Measurements from ENCODE around the gene GALNT9.

GALNT9 gene

DNA sequence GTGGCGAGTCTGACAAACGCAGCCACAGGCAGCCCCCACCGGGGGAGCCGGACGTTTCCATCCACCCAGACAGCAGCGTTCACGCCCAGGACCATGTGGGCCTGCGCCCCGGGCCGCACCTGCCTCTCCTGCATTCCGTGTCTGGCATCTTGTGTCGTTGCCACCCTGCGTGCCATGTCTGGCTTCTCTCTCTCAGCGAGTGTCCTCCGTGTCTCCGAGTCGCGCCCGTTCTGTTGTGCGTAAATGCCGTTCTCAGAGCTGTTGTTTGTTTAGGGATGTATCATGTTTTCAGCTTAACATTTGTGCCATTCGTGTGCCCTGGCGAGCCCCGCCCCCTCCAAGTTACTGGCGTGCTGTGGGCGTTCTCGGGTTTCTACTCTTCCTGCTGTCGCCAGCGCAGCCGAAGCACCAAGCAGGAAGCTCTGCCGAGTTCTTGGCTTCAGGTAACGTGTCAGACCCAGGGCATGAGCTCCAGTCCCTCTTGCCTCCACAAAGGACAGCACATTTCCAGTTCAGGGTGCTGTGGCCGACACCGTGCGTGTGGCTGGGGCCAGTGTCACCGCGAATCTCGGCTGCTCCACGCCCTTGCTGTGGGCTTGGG is 150.5 kb downstream of the GALNT9 start:
- DNase-seq, result peak in 1 of 2 experiments; percentile 30

DNA sequence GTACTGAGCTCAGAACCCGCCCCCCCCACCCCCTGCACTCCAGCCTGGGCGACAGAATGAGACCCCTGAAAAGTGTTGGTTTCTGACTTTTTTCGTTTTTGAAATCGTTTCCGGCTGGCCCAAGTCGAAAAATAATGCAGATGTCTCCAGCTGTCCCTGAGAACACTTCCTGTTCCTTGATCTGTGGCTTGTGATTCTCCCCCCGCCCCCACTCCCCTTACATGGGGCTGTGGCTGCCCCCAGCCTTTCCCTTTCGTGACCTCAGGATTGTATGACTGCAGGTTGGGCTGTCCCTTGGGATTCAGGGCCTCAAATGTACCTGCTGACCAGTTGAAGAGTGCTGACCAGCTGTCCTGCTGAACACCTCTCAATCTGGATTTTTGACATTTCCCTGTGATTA is 151.1 kb downstream of the GALNT9 start:
- no peak for DNase-seq

DNA sequence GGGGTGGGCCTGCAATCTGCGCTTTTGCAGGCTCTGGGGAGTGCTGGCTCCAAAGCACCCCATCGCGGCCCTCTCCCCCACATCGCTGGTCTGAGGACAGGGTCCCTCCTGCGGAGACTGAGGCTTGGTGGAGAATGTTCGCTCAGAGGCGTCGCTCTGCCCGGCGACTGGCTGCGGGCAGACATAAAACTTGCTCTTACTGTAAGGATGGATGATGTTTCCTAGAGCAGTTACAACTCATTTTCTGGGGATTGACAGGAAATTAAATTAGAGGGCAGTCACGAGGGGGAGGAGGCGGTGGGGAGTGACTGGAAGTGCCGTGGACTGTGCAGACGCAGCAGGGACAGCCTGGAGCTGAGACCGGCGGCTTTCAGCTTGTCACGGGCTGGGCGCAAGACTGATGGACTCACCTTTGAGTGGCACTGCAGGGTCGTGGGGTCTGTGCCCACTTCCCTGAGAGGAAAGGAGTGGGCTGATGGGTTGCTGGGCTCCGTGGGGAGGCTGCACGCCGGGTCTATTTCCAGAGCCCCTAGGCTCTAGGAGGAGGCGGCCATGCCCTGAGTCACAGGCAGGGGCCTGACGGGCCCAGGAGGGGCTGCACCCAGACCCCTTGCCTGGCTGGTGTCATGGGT is 152.4 kb downstream of the GALNT9 start:
- DNase-seq, result no peak

DNA sequence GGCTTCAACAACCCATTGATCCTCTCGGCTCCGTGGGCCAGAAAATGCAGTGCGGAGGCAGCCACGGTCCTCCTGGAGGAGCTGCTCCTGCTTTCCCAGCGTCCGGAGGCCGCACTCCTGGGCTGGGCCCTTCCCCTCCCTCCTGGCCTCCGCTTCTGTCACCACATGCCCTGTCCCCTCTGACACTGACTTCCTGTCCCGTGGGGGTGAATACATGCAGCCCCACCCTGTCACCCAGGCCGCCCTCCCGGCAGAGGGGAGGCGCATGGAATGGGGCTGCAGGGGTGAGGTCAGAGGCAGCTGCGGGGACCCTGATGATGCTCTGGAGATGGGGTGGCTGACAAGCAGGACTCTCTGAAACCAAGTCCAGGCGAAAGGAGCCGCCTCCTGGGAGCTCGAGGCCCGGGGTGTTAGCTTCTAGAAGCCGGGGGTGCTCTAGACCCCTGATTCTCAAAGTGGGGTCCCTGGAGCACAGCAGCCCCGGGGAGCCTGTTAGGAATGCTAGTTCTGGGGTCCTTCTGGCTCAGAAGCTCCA is 152.9 kb downstream of the GALNT9 start:
- no peak for DNase-seq

DNA sequence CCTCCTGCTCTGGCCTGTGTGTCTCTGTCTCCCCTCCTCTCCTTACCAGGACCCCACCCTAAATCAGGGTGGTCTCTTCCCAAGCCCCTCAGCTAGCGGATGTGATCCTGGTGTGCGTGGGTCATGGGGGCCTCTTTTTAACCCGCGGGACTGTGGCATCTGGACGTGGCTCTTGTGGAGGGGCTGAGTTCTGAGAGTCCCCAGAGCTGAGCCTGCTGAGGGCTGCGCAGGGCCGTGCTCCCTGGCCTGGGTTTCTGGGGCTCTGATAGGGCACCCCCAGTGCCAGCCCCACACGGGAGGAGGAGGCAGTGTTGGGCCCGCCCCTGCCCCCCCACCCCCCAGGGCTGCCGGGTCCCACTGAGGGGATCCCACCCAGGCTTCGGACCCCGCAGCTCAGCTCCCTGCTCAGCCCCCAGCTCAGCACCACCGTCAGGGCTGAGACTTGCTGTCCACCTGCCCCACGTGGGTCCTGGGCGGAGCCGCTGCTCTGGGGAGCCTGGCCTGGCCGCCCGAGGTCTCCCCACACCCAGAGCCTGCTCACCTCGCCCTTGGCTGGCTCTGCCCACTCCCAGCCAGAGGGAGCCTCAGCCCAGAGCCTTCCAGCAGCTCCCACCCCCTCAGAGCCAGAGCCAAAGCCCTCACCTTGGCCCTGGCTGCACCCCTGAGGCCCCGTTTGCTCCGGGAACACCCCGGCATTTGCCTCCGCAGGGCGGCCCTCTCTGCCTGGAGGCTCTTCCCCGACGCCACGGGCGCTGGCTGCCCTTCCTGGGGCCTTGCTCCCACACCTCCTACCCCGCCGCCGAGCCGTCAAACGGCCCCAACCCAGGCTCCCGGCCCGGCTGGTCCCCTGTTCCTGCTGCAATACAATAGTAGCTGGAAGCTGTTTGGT is 153.6 kb downstream of the GALNT9 start:
- no peak for DNase-seq

DNA sequence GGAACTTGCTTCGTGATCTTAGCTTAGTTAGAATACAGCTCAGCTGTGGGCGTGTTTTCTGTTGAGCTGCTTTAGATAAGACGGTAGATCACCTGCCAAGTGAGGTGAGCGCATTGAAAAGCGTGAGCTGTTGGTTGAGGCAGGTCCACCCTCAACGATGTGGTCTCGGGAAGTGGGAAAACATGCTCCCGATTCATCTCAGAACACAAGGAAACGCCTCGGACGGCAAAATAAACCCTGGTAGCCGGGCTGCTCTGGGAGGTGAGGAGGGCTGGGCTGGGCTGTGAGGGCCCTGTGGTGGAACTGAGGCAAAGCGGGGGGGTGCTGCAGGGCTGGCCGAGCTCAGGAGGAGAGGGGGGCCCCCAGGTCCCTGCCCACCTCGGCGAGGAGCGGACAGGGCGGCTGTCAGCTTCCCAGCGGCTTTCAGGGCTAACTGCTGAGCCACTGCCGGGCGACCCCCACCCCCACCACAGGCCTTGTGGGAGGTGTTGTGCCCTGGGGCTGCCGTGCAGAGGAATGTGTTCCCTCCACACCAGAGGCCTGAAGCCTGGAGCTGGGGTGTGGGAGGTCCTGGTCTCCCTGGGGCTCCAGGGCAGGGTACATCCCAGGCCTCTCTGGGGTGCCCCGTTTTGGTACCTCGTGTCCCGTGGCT is 154.4 kb downstream of the GALNT9 start:
- DNase-seq, result no peak

DNA sequence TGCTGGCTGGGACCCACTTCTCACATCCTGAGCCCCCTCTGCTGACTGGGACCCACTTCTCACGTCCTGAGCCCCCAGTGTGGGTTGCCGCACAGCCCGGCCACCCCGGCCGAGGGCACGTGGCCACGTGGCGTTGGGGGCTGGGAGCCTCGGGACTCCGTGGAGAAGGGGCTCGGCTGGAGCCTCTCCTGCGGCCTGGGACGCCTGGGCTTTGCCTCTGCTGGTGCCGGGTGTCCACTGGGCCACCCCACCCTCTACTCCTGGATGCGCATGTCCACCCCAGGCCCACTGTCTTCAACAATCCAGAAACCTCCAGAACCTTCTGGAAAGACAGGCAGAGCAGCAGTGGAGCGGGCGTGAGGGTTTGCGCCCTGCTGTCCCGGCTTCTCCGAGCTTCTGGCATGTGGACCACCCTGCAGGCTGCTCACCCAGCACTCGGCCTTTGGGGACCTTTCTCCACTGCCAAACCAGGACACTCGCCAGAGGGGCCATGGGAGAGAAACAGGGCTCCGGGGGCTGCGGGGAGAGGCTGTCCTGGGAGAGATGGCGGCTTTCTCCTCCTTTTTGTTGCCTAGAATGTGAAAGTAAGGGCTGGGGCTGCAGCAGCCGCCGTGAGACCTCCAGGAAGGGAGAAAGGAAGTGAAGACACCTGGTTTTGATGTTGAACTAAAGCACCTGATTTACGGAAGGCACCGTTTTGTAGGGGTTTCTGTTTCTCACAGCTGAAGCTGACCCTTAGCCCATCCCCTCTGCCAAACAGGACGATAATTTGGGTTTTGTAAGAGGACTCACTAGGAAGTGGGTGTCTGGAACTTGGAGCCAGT is 155.2 kb downstream of the GALNT9 start:
- no peak for DNase-seq

DNA sequence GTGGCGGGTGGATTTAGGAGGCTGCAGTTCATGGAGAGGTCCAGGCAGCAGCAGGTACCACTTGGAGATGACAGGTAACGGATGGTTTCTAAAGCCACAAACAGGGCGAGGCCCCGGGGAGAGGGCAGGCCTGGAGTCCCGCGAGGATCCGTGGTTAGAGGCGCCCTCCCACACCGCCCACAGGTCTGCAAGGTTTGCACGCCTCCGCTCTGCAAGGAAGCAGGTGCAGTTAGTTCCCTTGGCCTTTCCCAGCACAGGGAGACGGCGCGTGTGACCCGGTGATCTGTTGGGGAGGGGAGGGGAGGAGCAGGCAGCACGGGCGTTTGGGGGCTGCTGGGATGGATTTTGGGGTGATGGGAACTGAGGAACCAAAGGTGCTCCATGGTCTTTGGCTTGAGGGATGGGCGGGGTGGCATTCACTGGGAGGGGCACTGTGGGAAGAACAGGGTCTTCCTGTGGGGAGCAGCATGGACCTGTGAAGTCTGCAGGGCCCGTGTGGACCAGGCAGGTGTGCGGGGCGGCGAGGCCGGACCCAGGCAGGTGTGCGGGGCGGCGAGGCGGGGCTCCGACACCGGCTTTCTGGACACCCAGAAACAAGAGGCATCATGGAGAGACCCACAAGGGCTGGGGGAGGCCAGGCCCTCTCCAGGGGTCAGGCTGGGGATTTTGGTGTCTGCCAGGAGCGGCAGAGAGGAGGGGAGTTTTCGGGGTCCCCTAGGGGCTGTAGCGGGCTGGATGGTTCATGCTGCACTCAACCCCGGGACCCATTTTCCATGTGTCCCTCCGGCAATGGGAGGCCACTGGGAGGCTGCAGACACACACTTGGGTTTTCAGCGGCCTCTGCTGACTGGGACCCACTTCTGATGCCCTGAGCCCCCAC is 156.0 kb downstream of the GALNT9 start:
- DNase-seq, result no peak

DNA sequence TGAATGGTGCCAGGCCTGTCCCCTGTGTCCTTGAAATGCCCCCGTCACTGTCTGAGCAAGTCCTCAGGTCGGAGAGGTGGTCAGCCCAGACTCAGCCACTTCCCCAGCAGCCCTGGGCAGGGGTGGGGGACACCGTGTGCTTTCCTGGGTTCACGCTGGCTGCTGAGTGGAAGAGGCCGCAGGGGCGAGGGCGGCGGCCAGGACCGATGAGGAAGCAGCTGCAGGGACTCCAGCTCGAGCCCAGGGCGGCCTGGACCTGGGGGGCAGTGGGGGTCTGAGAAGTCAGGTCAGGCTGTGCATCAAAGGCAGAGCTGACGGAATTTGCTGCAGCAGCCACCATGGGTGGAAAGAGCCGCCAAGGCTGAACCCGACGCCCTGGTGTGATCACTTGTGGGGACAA is 156.8 kb downstream of the GALNT9 start:
- DNase-seq, result no peak

DNA sequence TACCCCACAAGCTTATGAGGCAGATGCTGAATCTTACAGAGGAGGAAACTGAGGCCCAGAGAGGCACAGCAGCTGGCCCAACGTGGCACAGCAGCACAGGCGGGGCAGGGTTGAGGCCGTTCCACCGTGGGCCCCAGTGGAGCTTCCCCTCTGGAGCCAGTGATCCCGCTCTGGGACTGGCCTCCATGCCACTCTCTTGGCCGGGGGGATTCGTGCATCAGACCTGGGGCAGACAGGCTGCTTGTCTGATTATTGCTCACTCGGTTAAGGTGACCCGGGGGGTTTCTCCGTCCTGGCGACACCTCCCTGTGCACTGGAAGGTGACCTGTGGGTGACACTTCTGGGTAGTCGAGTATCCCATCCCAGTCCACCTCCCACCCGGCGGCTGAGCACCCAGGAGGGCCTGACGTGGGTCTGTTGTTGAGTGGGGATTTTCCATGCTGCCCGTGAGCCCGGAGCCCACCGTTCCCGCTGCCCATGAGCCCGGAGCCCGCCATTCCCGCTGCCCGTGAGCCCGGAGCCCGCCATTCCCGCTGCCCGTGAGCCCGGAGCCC is 157.3 kb downstream of the GALNT9 start:
- DNase-seq, result no peak

DNA sequence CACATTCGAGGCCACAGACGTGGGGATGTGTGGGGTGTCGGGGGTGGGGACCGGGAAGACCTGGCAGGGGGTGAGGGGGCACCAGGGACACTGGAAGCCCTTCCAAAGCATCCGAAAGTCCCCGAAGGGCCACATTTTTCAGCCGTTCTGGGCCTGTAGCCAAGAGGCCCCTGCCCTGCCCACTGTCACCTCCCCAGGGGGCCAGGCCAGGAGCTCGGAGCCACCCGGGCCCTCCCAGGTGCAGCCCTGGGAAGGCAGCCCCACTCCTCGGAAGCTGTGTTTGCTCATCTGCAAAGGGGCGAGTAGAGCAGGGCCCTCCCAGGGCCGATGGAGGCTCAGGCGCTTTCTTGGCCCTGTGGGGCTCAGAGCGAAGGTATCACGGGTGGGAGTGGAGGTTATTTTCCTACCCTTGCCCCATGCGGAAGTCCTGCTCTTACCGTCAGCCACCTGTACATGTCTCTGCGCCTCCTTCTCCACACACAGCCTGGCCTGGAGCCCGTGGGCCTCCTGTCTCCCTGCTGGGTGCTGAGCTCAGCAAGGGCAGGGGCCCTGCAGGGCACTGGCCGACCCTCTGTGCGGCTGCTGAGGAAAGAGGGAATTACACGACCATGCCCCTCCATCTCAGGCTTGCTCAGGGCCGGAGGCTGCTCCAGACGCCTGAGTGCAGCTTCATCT is 158.0 kb downstream of the GALNT9 start:
- no peak for DNase-seq

DNA sequence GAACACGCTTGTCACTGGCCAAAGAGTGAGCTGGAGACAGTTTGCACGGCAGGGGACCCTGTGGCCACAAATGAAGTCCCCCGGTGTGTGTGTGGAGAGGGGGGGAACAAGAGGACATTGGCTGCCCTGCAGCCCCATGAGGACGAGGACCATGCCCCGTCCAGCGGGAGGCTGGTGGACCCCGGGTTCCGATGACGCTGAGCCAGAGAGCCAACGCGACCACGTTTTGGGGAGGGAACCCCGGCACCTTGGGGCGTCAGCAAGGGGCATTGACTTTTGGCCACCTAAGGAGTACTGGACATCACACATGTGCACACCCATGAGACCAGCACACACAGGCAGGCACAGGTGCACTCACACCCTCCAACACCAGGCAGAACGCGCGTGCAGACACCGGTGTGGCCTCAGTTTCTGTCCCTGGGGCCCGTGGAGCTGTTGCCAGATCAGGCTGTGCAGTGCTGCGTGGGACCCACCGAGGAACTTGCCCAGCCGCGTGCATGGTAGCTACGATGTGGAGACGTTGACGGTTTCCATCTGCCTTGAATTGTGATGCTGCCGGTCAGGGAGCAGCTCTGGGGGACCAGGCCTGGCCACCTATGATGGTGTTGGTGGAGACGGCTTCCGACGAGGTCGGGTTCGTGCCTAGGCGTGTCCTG is 158.6 kb downstream of the GALNT9 start:
- no peak for DNase-seq

DNA sequence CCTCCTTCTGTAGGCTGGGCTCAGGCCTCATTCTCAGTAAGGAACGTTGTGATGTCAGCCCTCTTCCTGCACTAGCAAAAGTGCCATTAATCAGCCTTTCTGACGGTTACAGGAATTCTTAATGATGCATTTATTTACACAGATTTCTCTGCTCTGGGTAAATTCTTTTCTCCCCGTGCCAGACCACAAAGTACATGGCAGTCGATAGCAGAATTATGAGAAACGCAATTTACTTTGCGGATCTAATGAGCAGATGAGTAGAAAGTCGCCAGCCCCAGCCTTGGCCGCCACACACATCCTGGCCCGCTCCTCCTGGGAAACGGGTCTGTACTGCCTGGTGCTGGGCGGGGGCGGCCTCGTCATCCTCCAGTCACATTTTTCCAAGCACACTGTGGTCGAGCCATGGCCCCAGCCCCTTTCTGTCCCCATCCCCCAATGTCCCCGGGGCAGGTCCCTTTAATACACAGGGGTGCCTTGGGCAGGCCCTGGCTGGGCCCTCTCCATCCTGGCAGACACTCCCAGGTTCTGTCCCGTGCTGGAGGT is 159.2 kb downstream of the GALNT9 start:
- DNase-seq, result no peak

DNA sequence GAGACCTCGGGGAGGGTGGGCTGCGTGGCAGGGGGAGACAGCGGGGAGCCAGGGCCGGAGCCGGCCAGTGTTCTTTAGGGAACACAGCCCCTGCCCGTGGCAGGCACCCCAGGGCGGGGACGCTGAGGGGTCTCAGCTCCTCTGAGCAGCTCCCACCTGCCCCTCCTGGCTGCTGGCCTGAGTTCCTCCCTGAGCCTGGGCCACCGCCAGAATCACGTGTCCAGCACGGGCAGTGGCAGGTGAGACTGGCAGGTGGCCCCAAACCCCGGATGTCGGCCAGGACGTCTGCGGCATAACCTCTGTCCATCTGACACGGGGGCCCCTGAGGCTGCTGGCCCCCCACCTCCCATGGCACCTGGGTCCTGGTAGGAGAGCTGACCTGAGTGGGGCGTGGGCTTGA is 160.0 kb downstream of the GALNT9 start:
- no peak for DNase-seq

DNA sequence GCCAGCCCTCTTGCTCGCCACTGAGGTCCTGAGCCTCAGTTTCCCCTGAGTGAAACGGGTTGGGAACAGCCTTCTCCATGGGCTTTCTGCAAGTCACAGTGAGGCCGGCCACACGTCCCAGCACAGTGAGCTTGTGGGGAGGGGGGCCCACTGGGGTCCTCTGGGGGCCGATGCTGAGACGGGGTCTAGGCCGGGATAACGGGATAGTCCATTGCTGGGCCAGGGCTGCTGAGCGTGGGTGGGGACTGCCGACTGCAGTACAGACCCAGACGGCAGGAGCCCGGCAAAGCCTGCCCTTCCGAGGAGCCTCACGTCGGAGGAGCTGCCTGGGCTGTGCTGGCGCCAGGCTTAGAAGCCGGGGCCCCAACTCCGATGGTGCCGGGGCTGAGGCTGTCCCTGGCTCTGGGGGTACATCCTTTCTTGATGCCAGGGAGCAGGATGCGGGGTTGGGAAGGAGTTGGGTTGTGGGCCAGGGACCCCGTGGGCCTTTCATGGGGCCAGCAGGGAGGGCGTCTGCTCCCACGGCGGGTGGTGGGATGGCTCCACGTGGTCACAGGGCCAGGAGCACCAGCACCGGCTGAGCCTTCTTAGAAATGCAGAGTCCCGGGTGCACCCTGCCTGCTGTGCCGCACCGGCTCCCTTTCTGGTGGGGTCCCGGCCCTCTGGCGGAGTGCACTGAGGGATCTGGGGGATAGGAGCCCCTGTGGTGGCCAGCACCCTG is 160.9 kb downstream of the GALNT9 start:
- DNase-seq, result no peak

DNA sequence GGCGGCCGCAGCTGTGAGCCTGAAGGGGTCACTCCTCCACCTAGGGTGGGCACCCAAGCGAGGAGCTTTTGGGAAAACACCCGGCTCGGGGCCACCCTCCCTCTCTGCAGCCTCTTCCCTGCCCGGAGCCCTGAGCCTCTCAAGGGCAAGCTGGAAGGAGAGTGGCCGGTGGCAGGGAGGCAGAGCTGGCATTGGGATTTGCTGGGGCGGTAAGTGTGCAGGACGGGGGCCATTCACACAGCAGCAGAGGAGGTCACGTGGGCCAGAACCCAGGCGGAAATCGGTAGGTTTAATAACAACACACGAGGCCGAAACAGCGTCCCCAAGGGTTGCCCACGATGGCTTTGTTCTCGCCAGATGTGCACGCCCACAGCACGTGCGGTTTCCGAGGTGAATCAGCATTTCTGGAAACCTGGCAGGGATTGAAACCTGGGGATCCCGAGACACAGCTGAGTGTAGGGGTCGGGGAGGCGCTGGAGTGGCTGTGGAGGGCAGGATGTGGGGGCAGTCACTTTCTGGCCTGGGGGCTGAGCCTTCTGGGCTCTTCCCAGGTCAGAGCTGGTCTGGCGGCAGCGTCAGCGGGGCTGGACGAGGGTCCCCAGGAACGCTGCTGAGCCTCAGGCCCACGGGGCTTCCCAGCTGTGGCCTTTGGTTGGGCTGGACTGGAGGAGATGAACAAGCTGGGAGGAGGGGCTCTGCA is 161.6 kb downstream of the GALNT9 start:
- DNase-seq, result no peak

DNA sequence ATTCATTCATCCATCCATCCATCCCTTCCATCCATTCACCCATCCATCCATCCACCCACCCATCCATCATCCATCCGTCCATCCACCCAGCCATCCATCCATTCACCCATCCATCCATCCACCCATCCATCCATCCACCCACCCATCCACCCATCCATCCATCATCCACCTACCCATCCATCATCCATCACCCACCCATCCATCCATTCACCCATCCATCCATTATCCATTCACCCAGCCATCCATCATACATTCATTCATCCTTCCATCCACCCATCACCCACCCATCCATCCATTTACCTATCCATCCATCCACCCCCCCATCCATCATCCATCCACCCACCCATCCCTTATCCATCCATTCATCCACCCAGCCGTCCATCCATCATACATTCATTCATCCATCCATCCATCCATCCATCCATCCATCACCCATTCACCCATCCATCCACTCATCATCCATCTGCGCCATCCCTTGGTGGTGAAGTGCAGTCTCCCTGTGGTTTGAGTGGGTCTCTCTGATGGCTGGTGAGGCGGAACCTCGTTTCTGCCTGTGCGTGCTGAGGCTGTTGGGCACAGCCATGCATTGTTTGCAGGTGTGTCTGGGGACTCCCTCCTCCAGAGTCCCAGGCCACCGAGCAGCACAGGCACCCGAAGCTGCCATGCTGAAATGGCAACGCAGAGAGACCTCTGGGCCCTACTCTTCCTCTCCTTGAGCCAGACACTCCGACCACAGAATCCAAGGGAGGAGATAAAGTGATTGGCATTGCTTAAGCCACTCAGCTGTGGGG is 162.4 kb downstream of the GALNT9 start:
- DNase-seq, result no peak
